ENCODE data around the gene LRP3.

LRP3 gene

GRCh38 chr19:33226550-33227241 is 32.6 kb downstream of the LRP3 start:
- Mint-ChIP-seq H3K27ac (no peak overlapping the region), H3K4me3 (peak overlapping the region; percentile 9), H3K4me1 (ENCODE audit: low read depth) (no peaks in the 10 kb centered on the region), H3K9me3 (peaks cover 17% of the 10 kb centered on the region), H3K36me3 (ENCODE audit: low read depth) (peaks cover 9% of the 10 kb centered on the region), H3K27me3 (ENCODE audit: low read depth) (peaks cover 52% of the 10 kb centered on the region)
- no peak for DNase-seq (ENCODE audit: low spot score)

GRCh38 chr19:33227242-33227650 is 33.1 kb downstream of the LRP3 start:
- peaks cover 9% of the 10 kb centered on the region for H3K36me3 Mint-ChIP-seq (ENCODE audit: low read depth)
- peaks cover 52% of the 10 kb centered on the region for H3K27me3 Mint-ChIP-seq (ENCODE audit: low read depth)
- H3K4me1 Mint-ChIP-seq (ENCODE audit: low read depth) = no peaks in the 10 kb centered on the region
- H3K27ac Mint-ChIP-seq = no peak overlapping the region
- no peak for DNase-seq (ENCODE audit: low spot score)
- H3K4me3 Mint-ChIP-seq = no peak overlapping the region
- H3K9me3 Mint-ChIP-seq = peaks cover 17% of the 10 kb centered on the region

- H3K36me3 Mint-ChIP-seq (ENCODE audit: low read depth) = peaks cover 9% of the 10 kb centered on the region
- H3K27ac Mint-ChIP-seq = no peak overlapping the region
- peaks cover 17% of the 10 kb centered on the region for H3K9me3 Mint-ChIP-seq
- H3K4me3 Mint-ChIP-seq = no peak overlapping the region
- DNase-seq (ENCODE audit: low spot score) = no peak
- peaks cover 46% of the 10 kb centered on the region for H3K27me3 Mint-ChIP-seq (ENCODE audit: low read depth)
- no peaks in the 10 kb centered on the region for H3K4me1 Mint-ChIP-seq (ENCODE audit: low read depth)
Observed at GRCh38 chr19:33227870-33228599, 33.9 kb downstream of the LRP3 start.

GRCh38 chr19:33229962-33230361 is 35.8 kb downstream of the LRP3 start:
- no peak for DNase-seq (ENCODE audit: low spot score)
- H3K4me1 Mint-ChIP-seq (ENCODE audit: low read depth) = no peaks in the 10 kb centered on the region
- peaks cover 36% of the 10 kb centered on the region for H3K27me3 Mint-ChIP-seq (ENCODE audit: low read depth)
- H3K4me3 Mint-ChIP-seq = no peak overlapping the region
- H3K27ac Mint-ChIP-seq = no peak overlapping the region
- H3K36me3 Mint-ChIP-seq (ENCODE audit: low read depth) = peaks cover 9% of the 10 kb centered on the region
- peaks cover 17% of the 10 kb centered on the region for H3K9me3 Mint-ChIP-seq

GRCh38 chr19:33231511-33231910 is 37.4 kb downstream of the LRP3 start:
- Mint-ChIP-seq H3K4me3 (no peak overlapping the region), H3K36me3 (ENCODE audit: low read depth) (peaks cover 6% of the 10 kb centered on the region), H3K9me3 (peaks cover 17% of the 10 kb centered on the region)

GRCh38 chr19:33232656-33233055 is 38.5 kb downstream of the LRP3 start:
- peaks cover 3% of the 10 kb centered on the region for H3K36me3 Mint-ChIP-seq (ENCODE audit: low read depth)
- H3K9me3 Mint-ChIP-seq = peaks cover 12% of the 10 kb centered on the region
- peaks cover 18% of the 10 kb centered on the region for H3K27me3 Mint-ChIP-seq (ENCODE audit: low read depth)
- no peak for DNase-seq (ENCODE audit: low spot score)
- no peak overlapping the region for H3K27ac Mint-ChIP-seq
- H3K4me3 Mint-ChIP-seq = no peak overlapping the region
- H3K4me1 Mint-ChIP-seq (ENCODE audit: low read depth) = peaks cover 3% of the 10 kb centered on the region

More at GRCh38 chr19:33231511-33231910, 37.4 kb downstream of the LRP3 start:
- no peak for DNase-seq (ENCODE audit: low spot score)
- peaks cover 3% of the 10 kb centered on the region for H3K4me1 Mint-ChIP-seq (ENCODE audit: low read depth)
- H3K27me3 Mint-ChIP-seq (ENCODE audit: low read depth) = peaks cover 26% of the 10 kb centered on the region
- no peak overlapping the region for H3K27ac Mint-ChIP-seq

GRCh38 chr19:33233056-33233873 is 39.1 kb downstream of the LRP3 start:
- Mint-ChIP-seq H3K27me3 (ENCODE audit: low read depth) (peaks cover 14% of the 10 kb centered on the region), H3K4me3 (no peak overlapping the region), H3K9me3 (peaks cover 6% of the 10 kb centered on the region), H3K27ac (no peak overlapping the region), H3K4me1 (ENCODE audit: low read depth) (peaks cover 3% of the 10 kb centered on the region), H3K36me3 (ENCODE audit: low read depth) (no peaks in the 10 kb centered on the region)
- DNase-seq (ENCODE audit: low spot score) = no peak

- Mint-ChIP-seq H3K27ac (no peak overlapping the region), H3K36me3 (ENCODE audit: low read depth) (no peaks in the 10 kb centered on the region), H3K4me3 (no peak overlapping the region), H3K9me3 (no peaks in the 10 kb centered on the region), H3K4me1 (ENCODE audit: low read depth) (peaks cover 3% of the 10 kb centered on the region), H3K27me3 (ENCODE audit: low read depth) (peaks cover 8% of the 10 kb centered on the region)
- DNase-seq (ENCODE audit: low spot score) = no peak
Observed at GRCh38 chr19:33234092-33234491, 40.0 kb downstream of the LRP3 start.

- H3K27ac Mint-ChIP-seq = no peak overlapping the region
- H3K9me3 Mint-ChIP-seq = no peaks in the 10 kb centered on the region
- peaks cover 7% of the 10 kb centered on the region for H3K27me3 Mint-ChIP-seq (ENCODE audit: low read depth)
- H3K36me3 Mint-ChIP-seq (ENCODE audit: low read depth) = no peaks in the 10 kb centered on the region
- DNase-seq (ENCODE audit: low spot score) = no peak
- no peak overlapping the region for H3K4me3 Mint-ChIP-seq
- H3K4me1 Mint-ChIP-seq (ENCODE audit: low read depth) = peaks cover 3% of the 10 kb centered on the region
Observed at GRCh38 chr19:33234736-33235135, 40.6 kb downstream of the LRP3 start.

- peaks cover 3% of the 10 kb centered on the region for H3K27me3 Mint-ChIP-seq (ENCODE audit: low read depth)
- no peak overlapping the region for H3K4me3 Mint-ChIP-seq
- no peaks in the 10 kb centered on the region for H3K9me3 Mint-ChIP-seq
- H3K27ac Mint-ChIP-seq = no peak overlapping the region
- DNase-seq (ENCODE audit: low spot score) = peak; percentile 64
- H3K36me3 Mint-ChIP-seq (ENCODE audit: low read depth) = no peaks in the 10 kb centered on the region
- H3K4me1 Mint-ChIP-seq (ENCODE audit: low read depth) = peaks cover 3% of the 10 kb centered on the region
Observed at GRCh38 chr19:33235269-33235995, 41.3 kb downstream of the LRP3 start.

- H3K4me1 Mint-ChIP-seq (ENCODE audit: low read depth) = peaks cover 3% of the 10 kb centered on the region
Observed at GRCh38 chr19:33235996-33236350, 41.8 kb downstream of the LRP3 start.

GRCh38 chr19:33236696-33237390 is 42.7 kb downstream of the LRP3 start:
- Mint-ChIP-seq H3K27me3 (ENCODE audit: low read depth) (no peaks in the 10 kb centered on the region), H3K4me1 (ENCODE audit: low read depth) (peaks cover 3% of the 10 kb centered on the region), H3K27ac (no peak overlapping the region), H3K9me3 (no peaks in the 10 kb centered on the region), H3K36me3 (ENCODE audit: low read depth) (no peaks in the 10 kb centered on the region), H3K4me3 (no peak overlapping the region)
- no peak for DNase-seq (ENCODE audit: low spot score)

More at GRCh38 chr19:33235996-33236350, 41.8 kb downstream of the LRP3 start:
- no peak for DNase-seq (ENCODE audit: low spot score)
- H3K27me3 Mint-ChIP-seq (ENCODE audit: low read depth) = no peaks in the 10 kb centered on the region
- H3K4me3 Mint-ChIP-seq = no peak overlapping the region
- H3K27ac Mint-ChIP-seq = no peak overlapping the region
- no peaks in the 10 kb centered on the region for H3K9me3 Mint-ChIP-seq
- H3K36me3 Mint-ChIP-seq (ENCODE audit: low read depth) = no peaks in the 10 kb centered on the region

GRCh38 chr19:33238481-33239149 is 44.5 kb downstream of the LRP3 start:
- peaks cover 3% of the 10 kb centered on the region for H3K4me1 Mint-ChIP-seq (ENCODE audit: low read depth)
- H3K27me3 Mint-ChIP-seq (ENCODE audit: low read depth) = no peaks in the 10 kb centered on the region
- H3K36me3 Mint-ChIP-seq (ENCODE audit: low read depth) = no peaks in the 10 kb centered on the region
- H3K9me3 Mint-ChIP-seq = no peaks in the 10 kb centered on the region
- no peak for DNase-seq (ENCODE audit: low spot score)
- no peak overlapping the region for H3K27ac Mint-ChIP-seq
- no peak overlapping the region for H3K4me3 Mint-ChIP-seq
